Esophagus (tissue), 2 donors: Measurements from ENCODE around the gene CBS. TPM values are rescaled to one million over a fixed set of nuclear protein-coding genes. Genes with fewer than 3 reads are reported as not detected.

Experiments
- polyA plus RNA-seq, 2 donors: library from polyadenylated mRNA; stranded (reverse); fragments of 200-250 nt; gene quantifications; one replicate each; pipeline ENCODE4 v1.2.3, GENCODE V29; 2013
- donor health status: healthy with polysubstance abuse.
- donor health status: Bipolar disorder and iron deficiency.

The CBS gene
- polyA plus RNA-seq, 2 donors = 0.92 to 2.2 TPM

Other genes starting within 250 kb of the CBS start
- gene WDR4, start 196.3 kb downstream of the CBS start, polyA plus RNA-seq = 10 to 100 TPM; 10.4 to 13.1 TPM
- 10 to 100 TPM; 14.9 to 17.5 TPM for gene NDUFV3, start 182.5 kb downstream of the CBS start, polyA plus RNA-seq
- gene ERVH48-1, start 150.2 kb downstream of the CBS start, polyA plus RNA-seq = under 1 TPM in 1 of 2 donors, not detected in 1; 0.01 TPM
- gene PKNOX1, start 101.3 kb downstream of the CBS start, polyA plus RNA-seq = 1 to 10 TPM; 6.0 to 7.1 TPM
- gene U2AF1, start 31.7 kb upstream of the CBS start, polyA plus RNA-seq = 10 to 100 TPM; 41.5 to 66.1 TPM
- not detected for gene CRYAA, start 93.2 kb upstream of the CBS start, polyA plus RNA-seq